HFFc6 (cell line): ENCODE measurements around the gene PEX11A. TPM values are rescaled to one million over a fixed set of nuclear protein-coding genes. Genes with fewer than 3 reads are reported as not detected.
"Not testable (repeated sequence)": the region's sequence is repeated elsewhere in the genome, so short reads cannot be mapped to it uniquely, and the experiment has no call there.

Experiments used
- DNase-seq: peaks from one replicate; pipeline ENCODE4 v3.0.0-alpha.2; 2018
- H3K27ac Mint-ChIP-seq: 2 replicates; pipeline ENCODE4 v1.8.0; 2020; ENCODE audit warnings: mild to moderate bottlenecking, mixed read lengths
- H3K27me3 Mint-ChIP-seq: 2 replicates; pipeline ENCODE4 v1.8.0; 2021; ENCODE audit warnings: mild to moderate bottlenecking, moderate library complexity, mixed read lengths; ENCODE audit not compliant: insufficient read depth
- H3K36me3 Mint-ChIP-seq: 2 replicates; pipeline ENCODE4 v1.8.0; 2021; ENCODE audit warnings: low read depth, mixed read lengths
- H3K4me1 Mint-ChIP-seq: 2 replicates; pipeline ENCODE4 v1.8.0; 2020; ENCODE audit warnings: low read depth, mixed read lengths
- H3K4me3 Mint-ChIP-seq: 2 replicates; pipeline ENCODE4 v1.8.0; 2020; ENCODE audit warnings: mild to moderate bottlenecking, moderate library complexity, mixed read lengths
- H3K9me3 Mint-ChIP-seq: 2 replicates; pipeline ENCODE4 v1.8.0; 2020; ENCODE audit warnings: mild to moderate bottlenecking, mixed read lengths
- CTCF ChIP-seq: fragments of 200-600 bp; sonication (generic); IDR thresholded peaks from 2 replicates; pipeline ENCODE4 v1.5.0; 2021; ENCODE audit warnings: antibody characterized with exemption, mild to moderate bottlenecking
- total RNA-seq, 6 experiments: library from RNA; stranded (reverse); fragmentation: NEBNext Ultra II Directional; extraction: Animal tissue kit (Norgen Biotek cat#: 25700); gene quantifications; 2 replicates in 1 of 6; 3 replicates in 5 of 6; pipeline ENCODE4 v1.2.3, GENCODE V29; 2021

Gene PEX11A
- total RNA-seq, 6 experiments from 2014 or later, result 2.1 to 4.6 (median 3.0) TPM

- Mint-ChIP-seq H3K36me3 (0 out of 2 replicates have a peak, but pooled peaks cover 8% of the 10 kb centered on the region), H3K27me3 (peaks cover 37% of the 10 kb centered on the region), H3K4me3 (no peak overlapping the region), H3K9me3 (peaks cover 5% of the 10 kb centered on the region), H3K4me1 (no peaks in the 10 kb centered on the region), H3K27ac (no peak overlapping the region)
- no peak for TF ChIP-seq CTCF
- DNase-seq, result no peak
These were observed 17.0 kb upstream of the PEX11A start for GRCh38 chr15:89707577-89707976.

- Mint-ChIP-seq H3K27me3 (peaks cover 39% of the 10 kb centered on the region), H3K9me3 (no peaks in the 10 kb centered on the region), H3K4me3 (no peak overlapping the region), H3K27ac (no peak overlapping the region), H3K4me1 (no peaks in the 10 kb centered on the region), H3K36me3 (no peaks in the 10 kb centered on the region)
- DNase-seq, result no peak
- TF ChIP-seq CTCF, result no peak
These were observed 13.9 kb upstream of the PEX11A start for GRCh38 chr15:89704411-89704810.

- Mint-ChIP-seq H3K27me3 (peaks cover 11% of the 10 kb centered on the region), H3K4me1 (peaks cover 7% of the 10 kb centered on the region; the same call in 1 of the 2 replicates), H3K27ac (no peak overlapping the region), H3K9me3 (no peaks in the 10 kb centered on the region), H3K4me3 (no peak overlapping the region), H3K36me3 (no peaks in the 10 kb centered on the region)
- no peak for DNase-seq
- no peak for TF ChIP-seq CTCF
These were observed 4.6 kb upstream of the PEX11A start for GRCh38 chr15:89695198-89695597.

GRCh38 chr15:89693696-89694095, 3.1 kb upstream of the PEX11A start:
- Mint-ChIP-seq H3K4me3 (no peak overlapping the region), H3K27me3 (peaks cover 3% of the 10 kb centered on the region)
- peak; percentile 15 for DNase-seq

GRCh38 chr15:89693091-89693490, 2.5 kb upstream of the PEX11A start:
- Mint-ChIP-seq H3K27me3 (peaks cover 3% of the 10 kb centered on the region), H3K9me3 (no peaks in the 10 kb centered on the region), H3K27ac (no peak overlapping the region), H3K36me3 (no peaks in the 10 kb centered on the region), H3K4me3 (no peak overlapping the region), H3K4me1 (peaks cover 17% of the 10 kb centered on the region; the same call in 1 of the 2 replicates)
- no peak for DNase-seq
- TF ChIP-seq CTCF, result no peak

More at GRCh38 chr15:89693696-89694095, 3.1 kb upstream of the PEX11A start:
- no peaks in the 10 kb centered on the region for H3K9me3 Mint-ChIP-seq
- no peak for TF ChIP-seq CTCF
- H3K36me3 Mint-ChIP-seq, result no peaks in the 10 kb centered on the region
- peaks cover 17% of the 10 kb centered on the region; the same call in 1 of the 2 replicates for H3K4me1 Mint-ChIP-seq
- H3K27ac Mint-ChIP-seq, result no peak overlapping the region

GRCh38 chr15:89689930-89690275, 651 bp downstream of the PEX11A start:
- Mint-ChIP-seq H3K4me1 (peaks cover 17% of the 10 kb centered on the region; the same call in 1 of the 2 replicates), H3K27ac (peak overlapping the region; percentile 11; the same call in 1 of the 2 replicates), H3K4me3 (peak overlapping the region; percentile 90)
- not testable (repeated sequence) for H3K36me3 Mint-ChIP-seq, H3K9me3 Mint-ChIP-seq, DNase-seq, H3K27me3 Mint-ChIP-seq
